HL-60 (cell line): ENCODE results near the gene MRPS31.

Experiments
- GABPA ChIP-seq: IDR thresholded peaks from 2 replicates; pipeline ENCODE4 v1.6.1; 2012; ENCODE audit warnings: low read depth
- POLR2AphosphoS5 ChIP-seq: IDR thresholded peaks from 2 replicates; pipeline ENCODE4 v1.6.1; 2012; ENCODE audit warnings: low read depth
- SPI1 ChIP-seq: IDR thresholded peaks from 2 replicates; pipeline ENCODE4 v1.6.1; 2012; ENCODE audit warnings: low read depth, mild to moderate bottlenecking, borderline replicate concordance
- TF ChIP-seq, protein P1 (sequence below): IDR thresholded peaks from 2 replicates; pipeline ENCODE4 v1.6.1; 2012; ENCODE audit warnings: low read depth; ENCODE audit not compliant: insufficient replicate concordance
- TF ChIP-seq, protein P2 (sequence below): IDR thresholded peaks from one replicate; pipeline ENCODE4 v1.5.1; 2011; ENCODE audit warnings: low read length, control low read depth, inconsistent platforms; ENCODE audit not compliant: insufficient read depth

DNA sequence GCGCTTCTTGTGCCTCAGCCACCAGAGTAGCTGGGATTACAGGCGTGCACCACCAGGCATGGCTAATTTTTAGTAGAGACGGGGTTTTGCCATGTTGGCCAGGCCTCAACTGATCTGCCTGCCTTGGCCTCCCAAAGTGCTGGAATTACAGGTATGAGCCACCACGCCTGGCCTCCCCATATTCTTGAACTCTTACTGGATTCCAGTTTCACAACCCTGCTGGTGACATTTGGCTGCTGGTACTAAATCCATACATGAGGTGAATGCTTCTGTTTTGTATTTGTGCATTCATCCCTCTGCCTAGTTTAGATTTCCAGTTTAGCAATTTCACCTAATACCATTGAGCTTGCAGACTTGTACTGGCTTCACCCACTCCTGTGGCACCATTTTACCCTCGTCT lies 32.3 kb upstream of the MRPS31 start:
- TF ChIP-seq, protein P1, sequence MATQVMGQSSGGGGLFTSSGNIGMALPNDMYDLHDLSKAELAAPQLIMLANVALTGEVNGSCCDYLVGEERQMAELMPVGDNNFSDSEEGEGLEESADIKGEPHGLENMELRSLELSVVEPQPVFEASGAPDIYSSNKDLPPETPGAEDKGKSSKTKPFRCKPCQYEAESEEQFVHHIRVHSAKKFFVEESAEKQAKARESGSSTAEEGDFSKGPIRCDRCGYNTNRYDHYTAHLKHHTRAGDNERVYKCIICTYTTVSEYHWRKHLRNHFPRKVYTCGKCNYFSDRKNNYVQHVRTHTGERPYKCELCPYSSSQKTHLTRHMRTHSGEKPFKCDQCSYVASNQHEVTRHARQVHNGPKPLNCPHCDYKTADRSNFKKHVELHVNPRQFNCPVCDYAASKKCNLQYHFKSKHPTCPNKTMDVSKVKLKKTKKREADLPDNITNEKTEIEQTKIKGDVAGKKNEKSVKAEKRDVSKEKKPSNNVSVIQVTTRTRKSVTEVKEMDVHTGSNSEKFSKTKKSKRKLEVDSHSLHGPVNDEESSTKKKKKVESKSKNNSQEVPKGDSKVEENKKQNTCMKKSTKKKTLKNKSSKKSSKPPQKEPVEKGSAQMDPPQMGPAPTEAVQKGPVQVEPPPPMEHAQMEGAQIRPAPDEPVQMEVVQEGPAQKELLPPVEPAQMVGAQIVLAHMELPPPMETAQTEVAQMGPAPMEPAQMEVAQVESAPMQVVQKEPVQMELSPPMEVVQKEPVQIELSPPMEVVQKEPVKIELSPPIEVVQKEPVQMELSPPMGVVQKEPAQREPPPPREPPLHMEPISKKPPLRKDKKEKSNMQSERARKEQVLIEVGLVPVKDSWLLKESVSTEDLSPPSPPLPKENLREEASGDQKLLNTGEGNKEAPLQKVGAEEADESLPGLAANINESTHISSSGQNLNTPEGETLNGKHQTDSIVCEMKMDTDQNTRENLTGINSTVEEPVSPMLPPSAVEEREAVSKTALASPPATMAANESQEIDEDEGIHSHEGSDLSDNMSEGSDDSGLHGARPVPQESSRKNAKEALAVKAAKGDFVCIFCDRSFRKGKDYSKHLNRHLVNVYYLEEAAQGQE, result no peak
- TF ChIP-seq, protein P2, sequence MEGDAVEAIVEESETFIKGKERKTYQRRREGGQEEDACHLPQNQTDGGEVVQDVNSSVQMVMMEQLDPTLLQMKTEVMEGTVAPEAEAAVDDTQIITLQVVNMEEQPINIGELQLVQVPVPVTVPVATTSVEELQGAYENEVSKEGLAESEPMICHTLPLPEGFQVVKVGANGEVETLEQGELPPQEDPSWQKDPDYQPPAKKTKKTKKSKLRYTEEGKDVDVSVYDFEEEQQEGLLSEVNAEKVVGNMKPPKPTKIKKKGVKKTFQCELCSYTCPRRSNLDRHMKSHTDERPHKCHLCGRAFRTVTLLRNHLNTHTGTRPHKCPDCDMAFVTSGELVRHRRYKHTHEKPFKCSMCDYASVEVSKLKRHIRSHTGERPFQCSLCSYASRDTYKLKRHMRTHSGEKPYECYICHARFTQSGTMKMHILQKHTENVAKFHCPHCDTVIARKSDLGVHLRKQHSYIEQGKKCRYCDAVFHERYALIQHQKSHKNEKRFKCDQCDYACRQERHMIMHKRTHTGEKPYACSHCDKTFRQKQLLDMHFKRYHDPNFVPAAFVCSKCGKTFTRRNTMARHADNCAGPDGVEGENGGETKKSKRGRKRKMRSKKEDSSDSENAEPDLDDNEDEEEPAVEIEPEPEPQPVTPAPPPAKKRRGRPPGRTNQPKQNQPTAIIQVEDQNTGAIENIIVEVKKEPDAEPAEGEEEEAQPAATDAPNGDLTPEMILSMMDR, result no peak
- TF ChIP-seq POLR2AphosphoS5 (no peak), SPI1 (no peak), GABPA (no peak)
